GM21825 (cell line): ENCODE measurements around the gene SETBP1.

Experiments used
- ATAC-seq: cut with Tn5 transposase; IDR thresholded peaks from one replicate; pipeline ENCODE4 v1.9.1; 2021; ENCODE audit warnings: mild to moderate bottlenecking, moderate library complexity; ENCODE audit not compliant: unreplicated experiment

SETBP1 gene

GRCh38 chr18:45004546-45005080 lies 323.9 kb downstream of the SETBP1 start:
- no peak for ATAC-seq

- no peak for ATAC-seq
Measured at GRCh38 chr18:45006934-45007333, 326.2 kb downstream of the SETBP1 start.

GRCh38 chr18:45007531-45007930 lies 326.8 kb downstream of the SETBP1 start:
- ATAC-seq, result no peak

GRCh38 chr18:45008694-45009413 lies 328.2 kb downstream of the SETBP1 start:
- ATAC-seq, result no peak

- ATAC-seq, result no peak
Measured at GRCh38 chr18:45009756-45010155, 329.1 kb downstream of the SETBP1 start.

GRCh38 chr18:45012286-45012685 lies 331.6 kb downstream of the SETBP1 start:
- ATAC-seq, result no peak

- ATAC-seq, result no peak
Measured at GRCh38 chr18:45014047-45014501, 333.4 kb downstream of the SETBP1 start.

GRCh38 chr18:45015788-45016128 lies 335.1 kb downstream of the SETBP1 start:
- no peak for ATAC-seq

- no peak for ATAC-seq
Measured at GRCh38 chr18:45019469-45019868, 338.8 kb downstream of the SETBP1 start.

- no peak for ATAC-seq
Measured at GRCh38 chr18:45023519-45023918, 342.8 kb downstream of the SETBP1 start.

- ATAC-seq, result no peak
Measured at GRCh38 chr18:45024357-45025088, 343.8 kb downstream of the SETBP1 start.

- ATAC-seq, result no peak
Measured at GRCh38 chr18:45025089-45025450, 344.4 kb downstream of the SETBP1 start.

- ATAC-seq, result no peak
Measured at GRCh38 chr18:45026162-45026561, 345.5 kb downstream of the SETBP1 start.

GRCh38 chr18:45034179-45034578 lies 353.5 kb downstream of the SETBP1 start:
- ATAC-seq, result no peak

GRCh38 chr18:45037618-45038017 lies 356.9 kb downstream of the SETBP1 start:
- ATAC-seq, result no peak

GRCh38 chr18:45039376-45039775 lies 358.7 kb downstream of the SETBP1 start:
- ATAC-seq, result no peak

GRCh38 chr18:45040879-45041278 lies 360.2 kb downstream of the SETBP1 start:
- no peak for ATAC-seq

GRCh38 chr18:45044787-45045186 lies 364.1 kb downstream of the SETBP1 start:
- no peak for ATAC-seq

GRCh38 chr18:45046228-45046627 lies 365.5 kb downstream of the SETBP1 start:
- no peak for ATAC-seq

- ATAC-seq, result no peak
Measured at GRCh38 chr18:45046961-45047360, 366.3 kb downstream of the SETBP1 start.

- no peak for ATAC-seq
Measured at GRCh38 chr18:45049578-45050319, 369.1 kb downstream of the SETBP1 start.
